Rectal smooth muscle tissue (tissue), 1 donor: ENCODE measurements around the gene DOK5.

Experiments
- H3K27ac ChIP-seq: one replicate; pipeline ENCODE4 v1.7.0; 2013; ENCODE audit warnings: low read depth, low read length, inconsistent platforms
- H3K27me3 ChIP-seq: one replicate; pipeline ENCODE4 v1.7.0; 2013; ENCODE audit warnings: low read length; ENCODE audit not compliant: control insufficient read depth, insufficient read depth
- H3K36me3 ChIP-seq: one replicate; pipeline ENCODE4 v1.7.0; 2013; ENCODE audit warnings: low read length; ENCODE audit not compliant: control insufficient read depth, insufficient read depth
- H3K4me1 ChIP-seq: one replicate; pipeline ENCODE4 v1.7.0; 2013; ENCODE audit warnings: low read length; ENCODE audit not compliant: control insufficient read depth, insufficient read depth
- H3K4me3 ChIP-seq: one replicate; pipeline ENCODE4 v1.7.0; 2013; ENCODE audit warnings: low read length
- H3K9ac ChIP-seq: one replicate; pipeline ENCODE4 v1.7.0; 2013; ENCODE audit warnings: low read length

DOK5 gene

GRCh38 chr20:54494303-54495006 is 19.1 kb downstream of the DOK5 start:
- Histone ChIP-seq H3K9ac (no peak overlapping the region), H3K27me3 (no peaks in the 10 kb centered on the region), H3K4me3 (no peak overlapping the region), H3K36me3 (no peaks in the 10 kb centered on the region), H3K4me1 (no peaks in the 10 kb centered on the region), H3K27ac (no peak overlapping the region)

- Histone ChIP-seq H3K4me1 (no peaks in the 10 kb centered on the region), H3K27ac (no peak overlapping the region), H3K36me3 (no peaks in the 10 kb centered on the region), H3K4me3 (no peak overlapping the region), H3K9ac (no peak overlapping the region), H3K27me3 (no peaks in the 10 kb centered on the region)
Measured at GRCh38 chr20:54497931-54498718, 22.7 kb downstream of the DOK5 start.

GRCh38 chr20:54499111-54499510 is 23.7 kb downstream of the DOK5 start:
- no peak overlapping the region for H3K27ac ChIP-seq
- H3K4me3 ChIP-seq = no peak overlapping the region
- H3K27me3 ChIP-seq = no peaks in the 10 kb centered on the region
- H3K4me1 ChIP-seq = no peaks in the 10 kb centered on the region
- H3K36me3 ChIP-seq = no peaks in the 10 kb centered on the region
- H3K9ac ChIP-seq = no peak overlapping the region

GRCh38 chr20:54502179-54502578 is 26.8 kb downstream of the DOK5 start:
- Histone ChIP-seq H3K27me3 (no peaks in the 10 kb centered on the region), H3K4me1 (no peaks in the 10 kb centered on the region), H3K9ac (no peak overlapping the region), H3K27ac (no peak overlapping the region), H3K36me3 (no peaks in the 10 kb centered on the region), H3K4me3 (no peak overlapping the region)

- Histone ChIP-seq H3K4me3 (no peak overlapping the region), H3K9ac (no peak overlapping the region), H3K36me3 (no peaks in the 10 kb centered on the region), H3K4me1 (no peaks in the 10 kb centered on the region), H3K27me3 (no peaks in the 10 kb centered on the region), H3K27ac (no peak overlapping the region)
Measured at GRCh38 chr20:54506643-54507042, 31.2 kb downstream of the DOK5 start.

- no peaks in the 10 kb centered on the region for H3K36me3 ChIP-seq
- no peaks in the 10 kb centered on the region for H3K4me1 ChIP-seq
- H3K27me3 ChIP-seq = no peaks in the 10 kb centered on the region
- H3K9ac ChIP-seq = no peak overlapping the region
- H3K4me3 ChIP-seq = no peak overlapping the region
- no peak overlapping the region for H3K27ac ChIP-seq
Measured at GRCh38 chr20:54510541-54511129, 35.2 kb downstream of the DOK5 start.

- H3K27ac ChIP-seq = no peak overlapping the region
- H3K27me3 ChIP-seq = no peaks in the 10 kb centered on the region
- H3K9ac ChIP-seq = no peak overlapping the region
- H3K4me3 ChIP-seq = no peak overlapping the region
- no peaks in the 10 kb centered on the region for H3K4me1 ChIP-seq
- no peaks in the 10 kb centered on the region for H3K36me3 ChIP-seq
Measured at GRCh38 chr20:54512694-54513093, 37.3 kb downstream of the DOK5 start.

- Histone ChIP-seq H3K4me1 (no peaks in the 10 kb centered on the region), H3K4me3 (no peak overlapping the region), H3K27ac (no peak overlapping the region), H3K9ac (no peak overlapping the region), H3K27me3 (no peaks in the 10 kb centered on the region), H3K36me3 (no peaks in the 10 kb centered on the region)
Measured at GRCh38 chr20:54514028-54514607, 38.7 kb downstream of the DOK5 start.

GRCh38 chr20:54515793-54516628 is 40.6 kb downstream of the DOK5 start:
- Histone ChIP-seq H3K27ac (no peak overlapping the region), H3K4me3 (no peak overlapping the region), H3K4me1 (no peaks in the 10 kb centered on the region), H3K27me3 (no peaks in the 10 kb centered on the region), H3K9ac (no peak overlapping the region), H3K36me3 (no peaks in the 10 kb centered on the region)

GRCh38 chr20:54517241-54517975 is 42.0 kb downstream of the DOK5 start:
- Histone ChIP-seq H3K36me3 (no peaks in the 10 kb centered on the region), H3K9ac (no peak overlapping the region), H3K27me3 (no peaks in the 10 kb centered on the region), H3K4me3 (no peak overlapping the region), H3K4me1 (no peaks in the 10 kb centered on the region), H3K27ac (no peak overlapping the region)

- no peak overlapping the region for H3K9ac ChIP-seq
Measured at GRCh38 chr20:54524849-54525248, 49.5 kb downstream of the DOK5 start.

More at GRCh38 chr20:54524849-54525248, 49.5 kb downstream of the DOK5 start:
- Histone ChIP-seq H3K4me1 (no peaks in the 10 kb centered on the region), H3K4me3 (no peak overlapping the region), H3K27ac (no peak overlapping the region), H3K36me3 (no peaks in the 10 kb centered on the region), H3K27me3 (no peaks in the 10 kb centered on the region)
